ENCODE data around the gene PCA3.

- TF ChIP-seq RAD21 (IDR thresholded peaks at IDR 0.05): no peak
- TF ChIP-seq, protein P1, sequence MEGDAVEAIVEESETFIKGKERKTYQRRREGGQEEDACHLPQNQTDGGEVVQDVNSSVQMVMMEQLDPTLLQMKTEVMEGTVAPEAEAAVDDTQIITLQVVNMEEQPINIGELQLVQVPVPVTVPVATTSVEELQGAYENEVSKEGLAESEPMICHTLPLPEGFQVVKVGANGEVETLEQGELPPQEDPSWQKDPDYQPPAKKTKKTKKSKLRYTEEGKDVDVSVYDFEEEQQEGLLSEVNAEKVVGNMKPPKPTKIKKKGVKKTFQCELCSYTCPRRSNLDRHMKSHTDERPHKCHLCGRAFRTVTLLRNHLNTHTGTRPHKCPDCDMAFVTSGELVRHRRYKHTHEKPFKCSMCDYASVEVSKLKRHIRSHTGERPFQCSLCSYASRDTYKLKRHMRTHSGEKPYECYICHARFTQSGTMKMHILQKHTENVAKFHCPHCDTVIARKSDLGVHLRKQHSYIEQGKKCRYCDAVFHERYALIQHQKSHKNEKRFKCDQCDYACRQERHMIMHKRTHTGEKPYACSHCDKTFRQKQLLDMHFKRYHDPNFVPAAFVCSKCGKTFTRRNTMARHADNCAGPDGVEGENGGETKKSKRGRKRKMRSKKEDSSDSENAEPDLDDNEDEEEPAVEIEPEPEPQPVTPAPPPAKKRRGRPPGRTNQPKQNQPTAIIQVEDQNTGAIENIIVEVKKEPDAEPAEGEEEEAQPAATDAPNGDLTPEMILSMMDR (IDR thresholded peaks at IDR 0.05; ENCODE audit: low read depth, low read length, missing input control): no peak
Measured at GRCh38 chr9:76808636-76809035, 44.4 kb downstream of the PCA3 start.

Data from liver (tissue), 3 donors.